Measurements from ENCODE around the gene KCNQ4. TPM values are rescaled to one million over a fixed set of nuclear protein-coding genes. Genes with fewer than 3 reads are reported as not detected.

KCNQ4 gene
- polyA plus RNA-seq, 3 donors, result 0.13 TPM; not detected in 2

DNA sequence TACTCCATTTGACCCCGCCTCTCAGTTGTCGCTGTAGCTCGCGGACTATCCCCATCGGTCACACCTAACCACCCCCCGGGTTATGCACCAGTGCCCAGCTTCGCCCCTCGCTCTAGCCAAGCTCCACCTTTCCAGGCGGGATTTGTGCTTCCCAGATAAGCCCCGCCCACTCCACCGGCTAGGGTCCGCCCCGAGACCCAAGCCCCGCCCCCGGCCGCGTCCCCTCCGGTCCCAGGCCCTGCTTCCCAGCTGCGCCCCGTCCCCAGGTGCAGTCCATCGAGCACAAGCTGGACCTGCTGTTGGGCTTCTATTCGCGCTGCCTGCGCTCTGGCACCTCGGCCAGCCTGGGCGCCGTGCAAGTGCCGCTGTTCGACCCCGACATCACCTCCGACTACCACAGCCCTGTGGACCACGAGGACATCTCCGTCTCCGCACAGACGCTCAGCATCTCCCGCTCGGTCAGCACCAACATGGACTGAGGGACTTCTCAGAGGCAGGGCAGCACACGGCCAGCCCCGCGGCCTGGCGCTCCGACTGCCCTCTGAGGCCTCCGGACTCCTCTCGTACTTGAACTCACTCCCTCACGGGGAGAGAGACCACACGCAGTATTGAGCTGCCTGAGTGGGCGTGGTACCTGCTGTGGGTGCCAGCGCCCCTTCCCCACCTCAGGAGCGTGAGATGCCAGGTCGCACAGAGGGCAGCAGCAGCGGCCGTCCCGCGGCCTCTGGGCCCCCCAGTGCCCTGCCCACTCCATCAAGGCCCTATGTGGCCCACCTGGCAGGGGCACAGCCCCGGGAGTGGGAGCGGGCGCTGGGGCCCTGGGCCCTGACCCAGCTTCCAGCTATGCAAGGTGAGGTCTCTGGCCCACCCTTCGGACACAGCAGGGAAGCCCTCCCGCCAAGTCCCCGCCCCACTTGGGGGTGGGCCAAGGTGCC lies 54.7 kb downstream of the KCNQ4 start:
- peaks cover 0 to 6% (median 4%) of the 10 kb centered on the region in 7 donors for H3K9me3 Mint-ChIP-seq
- H3K36me3 Mint-ChIP-seq, result peaks cover 0 to 4% of the 10 kb centered on the region in 2 donors
- H3K9me3 ChIP-seq (replicated peaks in 1 of 2; ENCODE audit: control insufficient read depth in 1 of 2, insufficient read depth in 1 of 2, low read length in 2 of 2), result no peaks in the 10 kb centered on the region
- no peaks in the 10 kb centered on the region for H3K36me3 ChIP-seq (replicated peaks in 1 of 2; ENCODE audit: control insufficient read depth in 1 of 2, insufficient read depth in 2 of 2, low read length in 2 of 2)
- no peak overlapping the region for H3K27ac ChIP-seq (ENCODE audit: low read depth in 1 of 2, low read length in 2 of 2)
- H3K79me2 ChIP-seq (ENCODE audit: insufficient read depth, low read length), result no peaks in the 10 kb centered on the region
- H4K20me1 ChIP-seq (ENCODE audit: insufficient read depth, low read length), result no peaks in the 10 kb centered on the region
- no peak overlapping the region for H2AFZ ChIP-seq (ENCODE audit: insufficient read depth, low read depth, low read length, poor library complexity, severe bottlenecking)
- H3K4me1 Mint-ChIP-seq, result peaks cover 10% of the 10 kb centered on the region
- TF ChIP-seq, protein P1, sequence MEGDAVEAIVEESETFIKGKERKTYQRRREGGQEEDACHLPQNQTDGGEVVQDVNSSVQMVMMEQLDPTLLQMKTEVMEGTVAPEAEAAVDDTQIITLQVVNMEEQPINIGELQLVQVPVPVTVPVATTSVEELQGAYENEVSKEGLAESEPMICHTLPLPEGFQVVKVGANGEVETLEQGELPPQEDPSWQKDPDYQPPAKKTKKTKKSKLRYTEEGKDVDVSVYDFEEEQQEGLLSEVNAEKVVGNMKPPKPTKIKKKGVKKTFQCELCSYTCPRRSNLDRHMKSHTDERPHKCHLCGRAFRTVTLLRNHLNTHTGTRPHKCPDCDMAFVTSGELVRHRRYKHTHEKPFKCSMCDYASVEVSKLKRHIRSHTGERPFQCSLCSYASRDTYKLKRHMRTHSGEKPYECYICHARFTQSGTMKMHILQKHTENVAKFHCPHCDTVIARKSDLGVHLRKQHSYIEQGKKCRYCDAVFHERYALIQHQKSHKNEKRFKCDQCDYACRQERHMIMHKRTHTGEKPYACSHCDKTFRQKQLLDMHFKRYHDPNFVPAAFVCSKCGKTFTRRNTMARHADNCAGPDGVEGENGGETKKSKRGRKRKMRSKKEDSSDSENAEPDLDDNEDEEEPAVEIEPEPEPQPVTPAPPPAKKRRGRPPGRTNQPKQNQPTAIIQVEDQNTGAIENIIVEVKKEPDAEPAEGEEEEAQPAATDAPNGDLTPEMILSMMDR (IDR thresholded peaks at IDR 0.05), result no peak
- intact Hi-C loops (cut with micrococcal nuclease), result no loop called here
- H3K27ac Mint-ChIP-seq, result no peak overlapping the region
- H3K4me2 ChIP-seq (replicated peaks; ENCODE audit: extremely low read depth, low read length, poor library complexity, severe bottlenecking), result no peak overlapping the region
- no peaks in the 10 kb centered on the region for H3K4me1 ChIP-seq (ENCODE audit: control insufficient read depth in 1 of 2, insufficient read depth in 2 of 2, low read length in 2 of 2)
- peaks cover 17 to 22% (median 18%) of the 10 kb centered on the region in 3 donors for H3K27me3 Mint-ChIP-seq (ENCODE audit: low read depth in 3 of 3)
- H3K9ac ChIP-seq (ENCODE audit: insufficient read depth, low read length, poor library complexity, severe bottlenecking), result no peak overlapping the region
- H3K4me3 ChIP-seq (replicated peaks in 1 of 3; ENCODE audit: low read depth in 2 of 3, low read length in 3 of 3), result no peak overlapping the region
- no peak overlapping the region for H3K4me3 Mint-ChIP-seq
- no peak for DNase-seq
- 89% methylated on average over 55 of the region's 60 CpGs for WGBS (ENCODE audit: insufficient coverage)
- peaks cover 6 to 12% of the 10 kb centered on the region in 2 donors for H3K27me3 ChIP-seq (ENCODE audit: control insufficient read depth in 2 of 2, insufficient read depth in 2 of 2, low read length in 2 of 2)

DNA sequence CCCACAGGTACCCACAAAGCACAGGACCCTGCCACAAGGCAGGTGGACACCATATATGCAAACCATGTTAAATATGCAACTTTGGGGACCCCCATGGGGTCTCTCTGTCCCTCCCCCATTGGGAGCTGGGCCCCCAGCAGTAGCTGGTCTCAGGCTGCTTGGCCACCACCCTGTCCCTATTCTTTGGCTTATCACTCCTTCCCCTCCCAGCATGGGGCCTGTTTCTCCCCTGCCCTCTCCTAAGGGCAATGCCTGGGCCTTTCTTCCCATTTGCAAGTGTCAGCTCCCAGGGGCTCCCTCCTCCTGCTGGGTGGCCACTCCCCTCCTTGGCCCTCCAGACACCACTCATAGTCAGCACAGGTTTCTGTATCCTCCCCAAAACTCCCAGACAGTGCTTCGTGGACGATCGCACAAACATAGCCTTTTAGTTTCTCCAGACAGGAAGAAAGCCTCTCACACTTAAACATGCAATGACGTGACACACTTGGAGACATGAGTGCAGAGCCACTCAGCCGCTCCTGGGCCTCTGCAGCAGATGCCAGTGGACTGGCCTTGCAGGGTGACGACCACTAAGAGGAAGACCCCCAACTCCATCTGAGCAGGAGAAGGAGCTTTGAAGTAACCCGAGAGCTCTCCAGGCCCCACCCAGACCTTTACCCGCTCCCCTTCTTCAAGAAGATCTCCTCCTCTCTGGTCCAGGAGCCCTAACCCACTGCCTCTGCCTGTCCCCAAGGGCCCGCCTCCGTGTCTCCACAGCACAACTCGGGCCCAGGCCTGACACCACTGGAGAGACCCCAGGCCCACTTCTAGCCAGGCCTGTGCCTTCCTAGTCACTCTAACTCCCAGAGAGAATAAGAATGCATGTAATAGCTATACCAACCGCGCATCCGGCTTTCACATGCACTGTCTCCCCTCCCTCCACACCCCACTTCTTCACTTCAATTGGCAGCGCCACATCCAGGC lies 55.7 kb downstream of the KCNQ4 start:
- Histone ChIP-seq H3K4me1 (ENCODE audit: control insufficient read depth in 1 of 2, insufficient read depth in 2 of 2, low read length in 2 of 2) (no peaks in the 10 kb centered on the region), H3K36me3 (replicated peaks in 1 of 2; ENCODE audit: control insufficient read depth in 1 of 2, insufficient read depth in 2 of 2, low read length in 2 of 2) (no peaks in the 10 kb centered on the region), H3K27me3 (ENCODE audit: control insufficient read depth in 2 of 2, insufficient read depth in 2 of 2, low read length in 2 of 2) (peaks cover 6 to 12% of the 10 kb centered on the region in 2 donors), H4K20me1 (ENCODE audit: insufficient read depth, low read length) (no peaks in the 10 kb centered on the region), H3K4me2 (replicated peaks; ENCODE audit: extremely low read depth, low read length, poor library complexity, severe bottlenecking) (no peak overlapping the region), H3K27ac (ENCODE audit: low read depth in 1 of 2, low read length in 2 of 2) (no peak overlapping the region), H3K9ac (ENCODE audit: insufficient read depth, low read length, poor library complexity, severe bottlenecking) (no peak overlapping the region), H3K9me3 (replicated peaks in 1 of 2; ENCODE audit: control insufficient read depth in 1 of 2, insufficient read depth in 1 of 2, low read length in 2 of 2) (no peaks in the 10 kb centered on the region), H3K4me3 (replicated peaks in 1 of 3; ENCODE audit: low read depth in 2 of 3, low read length in 3 of 3) (no peak overlapping the region), H3K79me2 (ENCODE audit: insufficient read depth, low read length) (no peaks in the 10 kb centered on the region), H2AFZ (ENCODE audit: insufficient read depth, low read depth, low read length, poor library complexity, severe bottlenecking) (no peak overlapping the region)
- H3K4me1 Mint-ChIP-seq, result peaks cover 10% of the 10 kb centered on the region
- peaks cover 0 to 4% of the 10 kb centered on the region in 2 donors for H3K36me3 Mint-ChIP-seq
- peaks cover 0 to 6% (median 4%) of the 10 kb centered on the region in 7 donors for H3K9me3 Mint-ChIP-seq
- WGBS (ENCODE audit: insufficient coverage), result 97% methylated on average over 11 of the region's 15 CpGs
- intact Hi-C loops (cut with micrococcal nuclease), result no loop called here
- H3K27ac Mint-ChIP-seq, result no peak overlapping the region
- no peak for DNase-seq
- TF ChIP-seq, protein P1 (IDR thresholded peaks at IDR 0.05), result no peak
- H3K27me3 Mint-ChIP-seq (ENCODE audit: low read depth in 3 of 3), result peaks cover 16 to 24% (median 19%) of the 10 kb centered on the region in 3 donors
- no peak overlapping the region for H3K4me3 Mint-ChIP-seq

Data from CD14-positive monocyte (primary cell).